Subcutaneous adipose tissue (tissue), 4 donors: ENCODE results near the gene SF3A1. TPM values are rescaled to one million over a fixed set of nuclear protein-coding genes. Genes with fewer than 3 reads are reported as not detected.

Experiments used
- total RNA-seq, 4 donors: library from RNA; depleted of rRNA; stranded (reverse); fragments of >200 nt; gene quantifications; one replicate each; pipeline ENCODE4 v1.1.0, GENCODE V29; 2016
- TF ChIP-seq, protein P1 (sequence below): fragments of 450-650 bp; IDR thresholded peaks from one replicate; pipeline ENCODE4 v1.5.1; 2016; ENCODE audit warnings: low read depth, mild to moderate bottlenecking, control low read depth, antibody characterized with exemption, moderate library complexity

SF3A1 gene
- total RNA-seq, 4 donors from 2014 or later: 51.8 to 81.0 (median 67.4) TPM

DNA sequence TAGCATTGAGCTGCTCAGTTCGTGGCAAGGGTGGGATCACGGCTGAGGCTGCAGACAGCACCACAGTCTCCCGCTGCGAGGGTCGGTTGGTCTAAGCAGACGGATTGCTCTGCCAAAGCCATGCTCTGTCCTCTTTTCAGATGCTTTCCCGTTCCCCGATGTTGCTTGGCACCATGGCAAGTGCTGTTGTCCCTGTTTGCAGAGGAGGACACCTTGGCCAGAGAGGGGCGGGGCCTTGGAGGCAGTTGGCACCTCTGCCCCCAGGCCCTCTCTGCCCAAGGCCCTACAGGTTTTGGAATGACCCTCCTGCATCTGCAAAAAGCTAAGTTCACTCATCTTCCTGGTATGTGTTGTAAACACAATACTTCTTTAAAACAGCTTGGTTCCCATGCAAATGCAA lies 11.7 kb upstream of the SF3A1 start:
- TF ChIP-seq, protein P1, sequence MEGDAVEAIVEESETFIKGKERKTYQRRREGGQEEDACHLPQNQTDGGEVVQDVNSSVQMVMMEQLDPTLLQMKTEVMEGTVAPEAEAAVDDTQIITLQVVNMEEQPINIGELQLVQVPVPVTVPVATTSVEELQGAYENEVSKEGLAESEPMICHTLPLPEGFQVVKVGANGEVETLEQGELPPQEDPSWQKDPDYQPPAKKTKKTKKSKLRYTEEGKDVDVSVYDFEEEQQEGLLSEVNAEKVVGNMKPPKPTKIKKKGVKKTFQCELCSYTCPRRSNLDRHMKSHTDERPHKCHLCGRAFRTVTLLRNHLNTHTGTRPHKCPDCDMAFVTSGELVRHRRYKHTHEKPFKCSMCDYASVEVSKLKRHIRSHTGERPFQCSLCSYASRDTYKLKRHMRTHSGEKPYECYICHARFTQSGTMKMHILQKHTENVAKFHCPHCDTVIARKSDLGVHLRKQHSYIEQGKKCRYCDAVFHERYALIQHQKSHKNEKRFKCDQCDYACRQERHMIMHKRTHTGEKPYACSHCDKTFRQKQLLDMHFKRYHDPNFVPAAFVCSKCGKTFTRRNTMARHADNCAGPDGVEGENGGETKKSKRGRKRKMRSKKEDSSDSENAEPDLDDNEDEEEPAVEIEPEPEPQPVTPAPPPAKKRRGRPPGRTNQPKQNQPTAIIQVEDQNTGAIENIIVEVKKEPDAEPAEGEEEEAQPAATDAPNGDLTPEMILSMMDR: no peak

DNA sequence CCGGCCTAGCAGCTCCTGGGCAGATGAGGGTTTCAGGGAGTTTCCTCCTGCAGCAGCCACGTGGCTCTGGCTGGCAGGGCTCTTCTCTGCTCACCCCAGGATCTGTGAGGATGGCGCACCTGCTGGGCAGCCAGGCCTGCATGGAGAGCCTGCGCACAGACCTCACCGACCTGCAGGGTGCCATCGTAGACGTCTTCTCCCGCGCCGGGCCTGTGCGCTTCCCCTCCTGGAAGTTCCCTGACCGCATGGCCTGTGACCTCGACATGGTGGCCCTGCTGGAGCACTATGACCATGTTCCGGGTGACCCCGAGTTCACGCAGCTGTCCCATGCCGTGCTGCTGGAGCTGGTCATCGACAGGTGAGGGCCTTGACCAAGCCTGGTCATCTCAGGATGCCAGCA lies 9.2 kb upstream of the SF3A1 start:
- TF ChIP-seq, protein P1: no peak

GRCh38 chr22:30362651-30363281 lies 6.1 kb upstream of the SF3A1 start:
- TF ChIP-seq, protein P1: no peak

DNA sequence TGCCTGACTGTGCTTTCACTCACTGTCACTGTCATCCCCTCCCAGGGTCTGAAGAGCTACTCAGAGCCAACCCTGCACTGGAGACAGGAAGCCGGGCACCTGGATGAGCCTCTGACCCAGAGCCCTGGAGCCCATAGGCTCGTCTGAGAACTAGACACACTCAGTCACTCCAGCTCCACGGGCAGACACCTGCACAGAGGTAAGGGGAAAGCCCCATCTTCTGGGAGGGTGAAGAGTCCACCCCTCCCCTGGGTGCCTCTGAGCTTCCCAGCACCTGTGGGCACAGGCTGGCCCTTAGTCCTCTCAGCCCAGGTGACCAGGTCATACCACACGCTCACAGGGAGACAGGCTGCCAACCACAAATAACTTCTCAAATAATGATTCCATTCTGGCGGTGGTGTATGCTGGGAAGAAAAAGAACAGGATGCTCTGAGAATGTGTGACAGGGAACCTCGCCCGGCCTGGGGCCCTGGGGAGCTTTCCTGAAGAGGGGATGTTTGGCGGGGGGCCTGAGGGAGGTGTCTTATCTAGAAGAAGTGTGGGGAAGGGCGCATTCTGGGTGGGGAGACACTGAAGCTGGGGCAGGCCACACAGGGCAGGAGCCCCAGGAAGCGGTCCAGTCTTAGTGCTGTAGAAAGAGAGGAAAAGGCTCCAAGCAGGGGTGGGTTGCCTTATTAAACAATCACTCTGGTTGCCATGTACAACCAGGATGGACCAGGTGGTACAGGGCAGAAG lies 5.4 kb upstream of the SF3A1 start:
- TF ChIP-seq, protein P1: no peak

GRCh38 chr22:30358541-30358940 lies 1.8 kb upstream of the SF3A1 start:
- TF ChIP-seq, protein P1: no peak

- TF ChIP-seq, protein P1: no peak
Measured at GRCh38 chr22:30357650-30358215, 1.0 kb upstream of the SF3A1 start.

GRCh38 chr22:30357236-30357570 lies 509 bp upstream of the SF3A1 start:
- TF ChIP-seq, protein P1: no peak
